ENCODE measurements around the gene RABGEF1.
"Not testable (repeated sequence)": the region's sequence is repeated elsewhere in the genome, so short reads cannot be mapped to it uniquely, and the experiment has no call there.

Gene RABGEF1

DNA sequence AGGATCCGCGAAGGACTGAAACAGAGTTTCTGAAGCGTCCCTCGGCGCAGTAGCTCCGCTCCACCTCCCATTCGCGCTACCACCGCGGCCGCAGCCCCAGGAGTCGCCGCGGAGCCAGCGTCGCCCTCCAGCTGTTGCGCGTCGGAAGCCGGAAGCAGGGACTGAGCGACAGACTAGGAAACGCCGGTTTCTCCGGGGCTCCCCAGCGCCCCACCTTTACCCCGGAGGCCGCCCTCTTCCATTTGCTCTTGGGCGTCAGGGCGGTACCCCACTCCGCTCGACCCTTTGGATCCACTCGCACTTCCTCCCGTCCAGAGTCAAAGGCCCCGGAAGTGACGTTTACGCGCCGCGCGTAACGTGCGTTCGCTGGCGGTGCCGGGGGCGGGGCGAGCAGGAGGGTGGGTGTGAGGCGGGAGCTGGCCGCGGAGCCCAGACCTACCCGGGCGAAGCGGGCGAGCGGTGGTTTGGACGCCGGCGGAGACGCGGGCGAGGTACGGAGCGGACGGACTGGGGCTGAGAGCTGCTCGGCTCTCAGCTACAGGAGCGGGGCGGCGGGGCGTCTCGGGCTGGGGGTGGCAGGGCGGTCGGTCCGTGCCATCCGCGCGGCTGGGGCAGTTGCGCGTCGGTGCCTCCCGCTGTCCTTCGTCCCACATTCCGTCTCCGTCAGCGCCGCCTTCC lies at the start of gene RABGEF1:
RABGEF1 (plus strand) TSS at position 432 of the 678 bp plus-strand sequence. CDS start 31,167 bp downstream, outside the sequence.
- H3K4me3 ChIP-seq = peak within 1 kb of the TSS; percentile 94
- peaks cover 7% of the 10 kb centered on the region; the same call in 1 of the 2 replicates for H3K36me3 ChIP-seq (replicated peaks)
- in situ Hi-C loops (cut with MboI; ENCODE audit: low sequenced_read_pairs) = no loop called here
- H3K9me3 ChIP-seq = no peaks in the 10 kb centered on the region; the same call in none of the 2 replicates
- no peaks in the 10 kb centered on the region for H3K4me1 ChIP-seq
- DNase-seq (ENCODE audit: low spot score in 2 of 2) = peak; percentile 88 to 98
- H3K27me3 ChIP-seq (ENCODE audit: low read depth) = no peaks in the 10 kb centered on the region

DNA sequence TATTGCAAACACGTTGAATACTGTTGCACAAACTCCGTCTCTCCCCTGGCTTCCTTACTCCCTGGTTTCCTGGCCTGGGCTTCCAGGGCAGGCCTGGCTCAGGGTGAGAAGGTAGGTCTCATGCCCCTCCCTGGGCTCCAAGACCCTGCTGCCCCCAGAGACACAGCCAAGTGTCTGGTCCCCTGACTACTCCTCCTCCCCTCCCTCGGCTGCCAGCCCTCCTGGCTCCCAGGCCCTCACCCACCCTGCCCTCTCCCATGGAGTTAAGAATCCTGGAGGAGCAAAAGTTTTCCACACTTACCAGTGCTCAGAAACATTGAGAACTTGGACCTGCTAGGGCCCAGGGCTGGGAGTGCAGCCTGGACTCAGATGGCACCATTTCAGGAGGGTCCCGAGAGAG lies 47.2 kb upstream of the RABGEF1 start:
- Histone ChIP-seq H3K4me1 (no peaks in the 10 kb centered on the region), H3K4me3 (no peak overlapping the region), H3K27me3 (ENCODE audit: low read depth) (no peaks in the 10 kb centered on the region), H3K9me3 (no peaks in the 10 kb centered on the region), H3K36me3 (replicated peaks) (no peaks in the 10 kb centered on the region)
- in situ Hi-C loops (cut with MboI; ENCODE audit: low sequenced_read_pairs) = no loop called here
- DNase-seq (ENCODE audit: low spot score in 2 of 2) = no peak

DNA sequence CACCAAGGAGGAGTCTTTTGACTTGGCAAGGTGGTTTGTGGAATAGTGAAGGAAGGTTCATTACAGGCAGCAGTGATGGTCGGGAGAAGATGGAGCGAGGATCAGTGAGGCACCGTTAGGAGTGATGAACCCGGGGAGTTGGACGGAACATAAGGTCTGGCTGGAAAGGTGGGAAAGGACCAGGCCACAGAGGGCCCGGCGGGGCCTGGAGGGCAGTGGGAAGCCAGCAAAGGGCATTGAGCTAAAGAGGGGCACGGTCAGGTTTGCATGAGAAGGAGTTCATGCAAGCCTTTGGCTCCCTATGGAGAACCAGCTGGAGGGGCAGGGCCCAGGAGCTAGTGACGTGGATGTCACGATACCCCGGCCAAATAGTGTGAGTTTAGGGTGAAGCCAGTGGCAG lies 46.2 kb upstream of the RABGEF1 start:
- no peak for DNase-seq (ENCODE audit: low spot score in 2 of 2)
- in situ Hi-C loops (cut with MboI; ENCODE audit: low sequenced_read_pairs) = no loop called here
- Histone ChIP-seq H3K4me1 (no peaks in the 10 kb centered on the region), H3K9me3 (no peaks in the 10 kb centered on the region), H3K4me3 (no peak overlapping the region), H3K27me3 (ENCODE audit: low read depth) (no peaks in the 10 kb centered on the region), H3K36me3 (replicated peaks) (no peaks in the 10 kb centered on the region)

DNA sequence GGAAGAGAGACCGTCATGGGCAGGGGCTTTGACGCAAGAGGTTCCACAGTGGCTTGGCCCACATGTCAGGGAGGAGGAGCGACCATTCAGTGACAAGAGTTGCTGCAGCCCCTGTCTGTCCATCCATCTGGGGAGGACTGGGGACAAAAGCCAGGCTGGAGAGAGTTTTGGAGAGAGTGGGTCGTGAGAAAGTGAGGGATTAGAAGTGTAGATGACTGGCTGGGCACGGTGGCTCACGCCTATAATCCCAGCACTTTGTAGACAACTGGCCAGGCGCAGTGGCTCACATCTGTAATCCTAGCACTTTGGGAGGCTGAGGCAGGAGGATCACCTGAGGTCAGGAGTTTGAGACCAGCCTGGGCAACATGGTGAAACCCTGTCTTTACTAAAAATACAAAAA lies 45.1 kb upstream of the RABGEF1 start:
- H3K36me3 ChIP-seq (replicated peaks); DNase-seq (ENCODE audit: low spot score in 2 of 2); H3K9me3 ChIP-seq; in situ Hi-C loops (cut with MboI; ENCODE audit: low sequenced_read_pairs); H3K27me3 ChIP-seq (ENCODE audit: low read depth); H3K4me1 ChIP-seq; H3K4me3 ChIP-seq: not testable (repeated sequence)

DNA sequence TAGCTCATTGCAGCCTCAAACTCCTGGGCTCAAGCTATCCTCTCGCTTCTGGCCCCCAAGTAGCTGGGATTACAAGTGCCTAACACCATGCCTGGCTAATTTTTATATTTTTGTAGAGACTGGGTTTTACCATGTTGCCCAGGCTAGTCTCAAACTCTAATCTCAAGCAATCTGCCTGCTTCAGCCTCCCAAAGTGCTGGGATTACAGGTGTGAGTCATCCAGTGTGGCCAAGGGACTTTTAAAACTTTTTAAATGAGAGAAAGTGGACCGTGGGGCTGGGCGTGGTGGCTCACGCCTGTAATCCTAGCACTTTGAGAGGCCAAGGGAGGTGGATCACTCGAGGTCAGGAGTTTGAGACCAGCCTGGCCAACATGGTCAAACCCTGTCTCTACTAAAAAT lies 44.4 kb upstream of the RABGEF1 start:
- H3K9me3 ChIP-seq; DNase-seq (ENCODE audit: low spot score in 2 of 2); in situ Hi-C loops (cut with MboI; ENCODE audit: low sequenced_read_pairs): not testable (repeated sequence)

DNA sequence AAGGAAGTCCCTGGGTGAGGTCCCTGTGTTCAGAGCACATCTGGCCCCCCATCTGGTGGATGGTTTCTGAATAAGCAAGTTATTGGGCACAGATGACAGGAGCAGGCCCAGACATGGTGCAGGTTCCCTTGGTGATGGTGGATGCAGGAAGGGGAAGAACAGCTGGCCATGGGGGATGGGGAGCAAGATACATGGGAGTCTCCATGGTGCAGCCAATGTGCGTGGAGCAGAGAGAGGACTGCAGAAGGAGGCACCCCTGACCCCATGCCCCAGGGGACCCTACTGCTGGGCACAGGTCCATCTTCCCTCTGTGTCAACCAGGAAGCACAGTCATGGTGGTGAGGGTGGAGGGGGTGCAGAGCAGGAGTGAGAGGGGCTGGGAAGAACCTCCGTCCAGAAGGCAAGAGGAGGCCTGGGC lies 43.8 kb upstream of the RABGEF1 start:
- no peak for DNase-seq (ENCODE audit: low spot score in 2 of 2)

More for the DNA sequence above, 44.4 kb upstream of the RABGEF1 start:
- not testable (repeated sequence) for H3K36me3 ChIP-seq (replicated peaks); H3K4me3 ChIP-seq; H3K27me3 ChIP-seq (ENCODE audit: low read depth); H3K4me1 ChIP-seq

DNA sequence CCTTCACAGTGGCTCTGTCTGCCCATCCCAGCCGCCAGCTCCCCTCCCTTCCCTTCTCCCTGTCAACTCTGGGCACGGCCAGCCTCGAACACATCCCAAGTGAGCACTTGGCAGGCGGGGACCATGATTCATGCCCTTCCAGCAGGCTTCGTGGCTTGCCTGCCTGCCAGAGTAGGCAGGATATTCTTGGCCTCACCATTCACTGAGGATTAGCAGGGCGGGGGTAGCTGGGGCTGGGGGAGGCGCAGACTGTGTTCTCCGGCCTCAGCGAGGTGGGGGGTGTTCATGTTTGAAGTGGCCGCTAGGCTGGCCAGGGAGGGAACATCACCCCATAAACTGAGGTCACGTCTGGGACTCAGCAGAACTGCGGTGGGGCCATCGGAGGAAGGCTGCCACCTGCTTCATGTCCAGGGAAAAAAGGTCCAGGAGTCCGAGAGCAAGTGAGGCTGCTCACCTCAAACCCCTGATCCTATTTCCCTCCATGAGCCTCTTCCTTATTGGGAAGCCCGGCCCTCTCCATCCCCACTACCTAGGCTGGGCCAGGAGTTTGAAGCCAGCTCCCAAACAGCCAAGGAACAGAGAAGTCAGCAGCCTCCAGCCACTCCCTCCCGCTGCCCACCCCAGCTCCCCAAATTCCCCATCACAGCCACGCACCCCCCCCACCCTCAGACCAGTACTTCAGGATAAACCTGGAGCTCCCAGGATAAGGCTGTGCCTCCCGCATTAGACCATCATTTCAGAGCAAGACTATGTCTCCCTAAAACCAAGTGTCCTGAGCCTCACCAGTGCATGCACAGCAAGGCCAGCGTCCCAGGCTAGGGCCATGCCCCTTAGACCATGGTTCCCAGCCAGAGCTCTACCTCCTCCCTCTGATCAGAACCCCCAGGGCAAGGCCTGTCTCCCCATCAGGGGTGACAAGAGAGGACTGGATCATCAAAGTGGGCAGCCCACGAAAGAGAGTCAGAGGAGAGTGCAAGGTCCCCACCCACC lies 42.8 kb upstream of the RABGEF1 start:
- no peak for DNase-seq (ENCODE audit: low spot score in 2 of 2)
- no peaks in the 10 kb centered on the region for H3K27me3 ChIP-seq (ENCODE audit: low read depth)
- H3K36me3 ChIP-seq (replicated peaks) = no peaks in the 10 kb centered on the region
- no peak overlapping the region for H3K4me3 ChIP-seq
- in situ Hi-C loops (cut with MboI; ENCODE audit: low sequenced_read_pairs) = no loop called here
- H3K9me3 ChIP-seq = no peaks in the 10 kb centered on the region
- no peaks in the 10 kb centered on the region for H3K4me1 ChIP-seq

More for the DNA sequence above, 43.8 kb upstream of the RABGEF1 start:
- Histone ChIP-seq H3K27me3 (ENCODE audit: low read depth) (no peaks in the 10 kb centered on the region), H3K36me3 (replicated peaks) (no peaks in the 10 kb centered on the region), H3K4me1 (no peaks in the 10 kb centered on the region), H3K4me3 (no peak overlapping the region), H3K9me3 (no peaks in the 10 kb centered on the region)
- in situ Hi-C loops (cut with MboI; ENCODE audit: low sequenced_read_pairs) = no loop called here

DNA sequence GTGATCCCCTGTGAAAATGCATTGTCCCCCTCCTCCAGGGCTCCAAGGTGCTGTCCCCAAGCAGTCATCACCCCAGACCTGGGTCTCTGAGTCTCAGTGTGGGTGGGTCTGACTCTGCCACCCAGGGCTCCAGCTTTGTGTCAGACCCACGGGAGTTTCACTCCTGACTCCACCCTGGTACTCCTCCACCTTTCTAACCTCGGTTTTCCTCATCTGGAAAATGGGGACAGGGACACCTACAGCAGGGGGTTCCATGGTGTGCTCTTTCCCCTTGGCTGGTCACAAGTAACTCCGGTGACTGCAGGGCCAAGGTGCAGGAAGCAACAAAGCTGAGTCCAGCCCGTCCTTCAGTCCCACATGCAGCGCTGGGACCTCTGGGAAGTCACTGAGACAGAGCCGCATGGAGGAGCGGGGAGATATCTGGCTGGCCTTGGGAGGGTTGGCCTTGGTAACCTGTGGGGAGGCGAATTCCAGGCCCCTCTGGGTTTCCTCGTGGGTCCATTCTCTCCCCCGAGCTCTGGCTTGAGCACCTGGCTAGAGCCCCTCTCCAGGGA lies 41.8 kb upstream of the RABGEF1 start:
- H3K36me3 ChIP-seq (replicated peaks) = no peaks in the 10 kb centered on the region
- in situ Hi-C loops (cut with MboI; ENCODE audit: low sequenced_read_pairs) = no loop called here
- DNase-seq (ENCODE audit: low spot score in 2 of 2) = no peak
- no peaks in the 10 kb centered on the region for H3K9me3 ChIP-seq
- no peaks in the 10 kb centered on the region for H3K27me3 ChIP-seq (ENCODE audit: low read depth)
- no peak overlapping the region for H3K4me3 ChIP-seq
- H3K4me1 ChIP-seq = no peaks in the 10 kb centered on the region

DNA sequence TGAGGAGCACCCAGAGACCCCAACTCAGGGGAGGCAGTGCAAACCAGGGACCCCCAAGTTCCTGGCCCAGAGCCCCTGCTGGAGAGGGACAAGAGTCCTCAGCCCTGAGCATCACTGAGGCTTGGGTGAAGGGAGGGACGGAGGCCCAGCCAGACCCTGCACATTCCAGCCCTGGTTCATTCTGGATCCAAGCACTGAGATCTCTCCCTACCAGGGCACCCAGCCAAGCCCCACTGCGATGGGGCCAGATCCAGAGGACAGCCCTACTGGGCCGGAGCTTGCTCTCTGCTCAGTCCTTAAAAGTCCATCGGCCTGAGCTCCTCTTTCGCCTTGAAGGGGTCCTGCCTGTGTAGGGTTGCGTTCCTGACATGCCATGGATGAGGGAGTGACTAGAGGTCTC lies 40.5 kb upstream of the RABGEF1 start:
- no peak for DNase-seq (ENCODE audit: low spot score in 2 of 2)
- Histone ChIP-seq H3K36me3 (replicated peaks) (no peaks in the 10 kb centered on the region), H3K4me1 (no peaks in the 10 kb centered on the region), H3K4me3 (no peak overlapping the region), H3K9me3 (no peaks in the 10 kb centered on the region), H3K27me3 (ENCODE audit: low read depth) (no peaks in the 10 kb centered on the region)
- in situ Hi-C loops (cut with MboI; ENCODE audit: low sequenced_read_pairs) = no loop called here

DNA sequence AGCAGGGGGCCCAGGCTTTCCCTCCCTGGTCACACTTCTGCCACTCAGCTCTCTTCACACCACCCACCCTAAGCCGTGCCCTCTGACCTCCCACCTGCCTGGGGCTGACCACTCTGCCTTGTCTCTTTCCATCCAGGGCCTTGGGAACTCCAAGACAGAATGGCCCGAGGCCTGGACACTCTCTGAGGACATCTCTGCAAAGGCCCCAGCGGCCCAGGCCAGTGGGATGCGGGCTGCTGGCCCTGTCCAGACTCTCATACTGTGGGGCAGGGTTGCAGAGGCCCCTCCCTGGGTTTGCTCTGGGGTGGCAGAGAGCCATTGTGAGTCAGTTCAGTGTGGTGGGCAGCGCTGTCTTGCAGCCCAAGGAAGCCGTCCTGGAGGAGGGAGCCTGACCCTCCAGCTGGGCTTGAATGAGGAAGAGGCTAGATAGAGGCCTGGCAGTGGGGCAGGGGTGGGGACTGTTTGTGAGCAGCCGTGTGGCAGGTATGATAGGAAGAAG lies 39.9 kb upstream of the RABGEF1 start:
- H3K27me3 ChIP-seq (ENCODE audit: low read depth) = no peaks in the 10 kb centered on the region
- H3K4me1 ChIP-seq = no peaks in the 10 kb centered on the region
- H3K36me3 ChIP-seq (replicated peaks) = no peaks in the 10 kb centered on the region
- no peak for DNase-seq (ENCODE audit: low spot score in 2 of 2)
- in situ Hi-C loops (cut with MboI; ENCODE audit: low sequenced_read_pairs) = no loop called here
- no peaks in the 10 kb centered on the region for H3K9me3 ChIP-seq
- H3K4me3 ChIP-seq = no peak overlapping the region

DNA sequence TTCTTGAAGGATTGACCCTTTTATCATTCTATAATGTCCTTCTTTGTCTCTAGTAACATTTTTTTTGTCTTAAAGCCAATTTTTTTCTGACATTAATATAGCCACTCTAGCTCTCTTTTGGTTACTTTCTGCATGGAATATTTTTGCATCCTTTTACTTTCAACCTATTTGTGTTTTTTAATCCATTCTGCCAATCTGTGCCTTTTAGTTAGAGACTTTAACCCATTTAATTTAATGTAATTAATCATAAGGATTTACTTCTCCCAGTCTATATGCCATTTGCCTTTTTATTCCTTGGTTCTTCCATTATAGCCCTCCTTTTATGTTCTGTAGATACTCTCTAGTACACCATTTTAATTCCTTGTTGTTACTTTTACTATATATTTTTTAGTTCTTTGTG lies 32.7 kb upstream of the RABGEF1 start:
- no peaks in the 10 kb centered on the region for H3K9me3 ChIP-seq
- no peak for DNase-seq (ENCODE audit: low spot score in 2 of 2)
- in situ Hi-C loops (cut with MboI; ENCODE audit: low sequenced_read_pairs) = no loop called here
- H3K36me3 ChIP-seq (replicated peaks) = no peaks in the 10 kb centered on the region
- no peak overlapping the region for H3K4me3 ChIP-seq
- no peaks in the 10 kb centered on the region for H3K27me3 ChIP-seq (ENCODE audit: low read depth)
- no peaks in the 10 kb centered on the region for H3K4me1 ChIP-seq

DNA sequence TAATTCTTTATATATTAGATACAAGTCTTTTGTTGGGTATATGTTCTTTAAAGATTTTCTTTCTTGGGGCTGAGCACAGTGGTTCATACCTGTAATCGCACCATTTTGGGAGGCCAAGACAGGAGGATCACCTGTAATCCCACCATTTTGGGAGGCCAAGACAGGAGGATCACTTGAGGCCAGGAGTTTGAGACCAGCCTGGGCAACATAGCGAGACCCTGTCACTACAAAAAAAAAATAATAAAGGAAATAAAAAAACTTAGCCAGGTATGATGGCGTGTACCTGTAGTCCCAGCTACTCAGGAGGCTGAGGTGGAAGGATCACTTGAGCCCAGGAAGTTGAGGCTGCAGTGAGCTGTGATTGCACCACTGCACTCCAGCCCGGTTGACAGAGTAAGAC lies 29.8 kb upstream of the RABGEF1 start:
- H3K4me1 ChIP-seq; H3K9me3 ChIP-seq; H3K27me3 ChIP-seq (ENCODE audit: low read depth); H3K4me3 ChIP-seq; H3K36me3 ChIP-seq (replicated peaks); in situ Hi-C loops (cut with MboI; ENCODE audit: low sequenced_read_pairs); DNase-seq (ENCODE audit: low spot score in 2 of 2): not testable (repeated sequence)

DNA sequence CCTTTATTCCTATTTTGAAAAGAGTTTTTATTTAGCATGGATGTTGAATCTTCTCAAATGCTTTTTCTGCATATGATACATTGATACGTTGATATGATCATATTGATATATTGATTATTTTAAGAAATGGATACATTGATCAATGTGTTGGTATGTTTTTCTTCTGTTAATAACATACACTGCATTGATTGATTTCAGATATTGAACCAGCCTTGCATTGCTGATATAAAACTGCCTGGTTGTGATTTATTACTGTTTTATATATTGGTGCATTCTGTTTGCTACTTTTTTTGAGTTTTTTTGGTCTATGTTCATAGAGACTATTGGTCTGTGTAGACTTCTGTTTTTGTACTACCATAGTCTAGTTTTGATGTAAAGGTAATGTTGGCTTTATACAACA lies 26.8 kb upstream of the RABGEF1 start:
- H3K36me3 ChIP-seq (replicated peaks) = no peaks in the 10 kb centered on the region
- H3K4me3 ChIP-seq = no peak overlapping the region
- H3K9me3 ChIP-seq = no peaks in the 10 kb centered on the region
- no peaks in the 10 kb centered on the region for H3K27me3 ChIP-seq (ENCODE audit: low read depth)
- H3K4me1 ChIP-seq = no peaks in the 10 kb centered on the region
- no peak for DNase-seq (ENCODE audit: low spot score in 2 of 2)
- in situ Hi-C loops (cut with MboI; ENCODE audit: low sequenced_read_pairs) = no loop called here

DNA sequence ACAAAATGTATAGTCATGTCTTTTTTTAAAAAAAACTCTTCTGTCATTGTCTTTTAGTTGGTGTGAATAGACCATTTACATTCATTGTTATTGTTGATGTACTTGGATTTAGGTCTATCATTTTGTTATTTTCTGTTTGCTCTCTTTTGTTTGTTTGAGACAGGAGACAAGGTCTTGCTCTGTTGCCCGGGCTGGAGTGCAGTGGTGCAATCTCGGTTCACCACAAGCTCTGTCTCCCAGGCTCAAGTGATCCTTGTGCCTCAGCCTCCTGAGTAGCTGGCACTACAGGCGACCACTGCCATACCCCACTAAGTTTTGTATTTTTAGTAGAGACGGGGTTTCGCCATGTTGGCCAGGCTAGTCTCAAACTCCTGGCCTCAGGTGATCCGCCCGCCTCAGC lies 23.9 kb upstream of the RABGEF1 start:
- not testable (repeated sequence) for H3K36me3 ChIP-seq (replicated peaks)

More for the DNA sequence above, 23.9 kb upstream of the RABGEF1 start:
- H3K4me3 ChIP-seq; DNase-seq (ENCODE audit: low spot score in 2 of 2); H3K4me1 ChIP-seq; H3K27me3 ChIP-seq (ENCODE audit: low read depth); H3K9me3 ChIP-seq; in situ Hi-C loops (cut with MboI; ENCODE audit: low sequenced_read_pairs): not testable (repeated sequence)
